ENCODE measurements around the gene JPT2.
A peak's percentile ranks its signal among the peaks of the same experiment; 100 is the strongest.

Gene JPT2

GRCh38 chr16:1677942-1678499 is at the start of gene JPT2:
TSS of gene JPT2 (plus strand) at chr16:1678279. CDS start at chr16:1678313, 34 bp downstream.
- DNase-seq (ENCODE audit: low read depth in 2 of 2), result peak; percentile 93 to 96

- no peak for DNase-seq (ENCODE audit: low read depth in 2 of 2)
Measured at GRCh38 chr16:1630450-1631213, 47.4 kb upstream of the JPT2 start.

GRCh38 chr16:1631230-1631629 is 46.8 kb upstream of the JPT2 start:
- no peak for DNase-seq (ENCODE audit: low read depth in 2 of 2)

GRCh38 chr16:1631931-1632637 is 46.0 kb upstream of the JPT2 start:
- DNase-seq (ENCODE audit: low read depth in 2 of 2), result no peak

GRCh38 chr16:1632638-1632970 is 45.5 kb upstream of the JPT2 start:
- no peak for DNase-seq (ENCODE audit: low read depth in 2 of 2)

- no peak for DNase-seq (ENCODE audit: low read depth in 2 of 2)
Measured at GRCh38 chr16:1633310-1633709, 44.8 kb upstream of the JPT2 start.

GRCh38 chr16:1634541-1634940 is 43.5 kb upstream of the JPT2 start:
- DNase-seq (ENCODE audit: low read depth in 2 of 2), result no peak

GRCh38 chr16:1635070-1635469 is 43.0 kb upstream of the JPT2 start:
- no peak for DNase-seq (ENCODE audit: low read depth in 2 of 2)

- DNase-seq (ENCODE audit: low read depth in 2 of 2), result no peak
Measured at GRCh38 chr16:1637526-1637925, 40.6 kb upstream of the JPT2 start.

- no peak for DNase-seq (ENCODE audit: low read depth in 2 of 2)
Measured at GRCh38 chr16:1638757-1639156, 39.3 kb upstream of the JPT2 start.

- DNase-seq (ENCODE audit: low read depth in 2 of 2), result no peak
Measured at GRCh38 chr16:1639282-1639681, 38.8 kb upstream of the JPT2 start.

- no peak for DNase-seq (ENCODE audit: low read depth in 2 of 2)
Measured at GRCh38 chr16:1639860-1640259, 38.2 kb upstream of the JPT2 start.

GRCh38 chr16:1640261-1640941 is 37.7 kb upstream of the JPT2 start:
- no peak for DNase-seq (ENCODE audit: low read depth in 2 of 2)

GRCh38 chr16:1641261-1641660 is 36.8 kb upstream of the JPT2 start:
- DNase-seq (ENCODE audit: low read depth in 2 of 2), result no peak

- DNase-seq (ENCODE audit: low read depth in 2 of 2), result no peak
Measured at GRCh38 chr16:1642148-1642547, 35.9 kb upstream of the JPT2 start.

GRCh38 chr16:1642753-1643152 is 35.3 kb upstream of the JPT2 start:
- no peak for DNase-seq (ENCODE audit: low read depth in 2 of 2)

GRCh38 chr16:1643521-1643920 is 34.6 kb upstream of the JPT2 start:
- no peak for DNase-seq (ENCODE audit: low read depth in 2 of 2)

- peak in 1 of 2 donors; percentile 14 for DNase-seq (ENCODE audit: low read depth in 2 of 2)
Measured at GRCh38 chr16:1645914-1646525, 32.1 kb upstream of the JPT2 start.

GRCh38 chr16:1647856-1648255 is 30.2 kb upstream of the JPT2 start:
- no peak for DNase-seq (ENCODE audit: low read depth in 2 of 2)

GRCh38 chr16:1650131-1650530 is 27.9 kb upstream of the JPT2 start:
- DNase-seq (ENCODE audit: low read depth in 2 of 2), result no peak

GRCh38 chr16:1651094-1651973 is 26.7 kb upstream of the JPT2 start:
- DNase-seq (ENCODE audit: low read depth in 2 of 2), result no peak

Measured in stimulated activated CD8-positive, alpha-beta memory T cell treated with anti-CD3 and anti-CD28 coated beads, Interleukin-2, amount 100 ng/mL, for 48 hours (primary cell).